CD4-positive, alpha-beta T cell treated with Interleukin-2 at 100 ng/mL for 4 hours (primary cell): ENCODE results near the gene BANK1.
"Not testable (repeated sequence)": the region's sequence is repeated elsewhere in the genome, so short reads cannot be mapped to it uniquely, and the experiment has no call there.

Experiments used
- DNase-seq: peaks from one replicate; pipeline ENCODE4 v3.0.0-alpha.2; 2020; ENCODE audit warnings: low spot score

BANK1 gene

DNA sequence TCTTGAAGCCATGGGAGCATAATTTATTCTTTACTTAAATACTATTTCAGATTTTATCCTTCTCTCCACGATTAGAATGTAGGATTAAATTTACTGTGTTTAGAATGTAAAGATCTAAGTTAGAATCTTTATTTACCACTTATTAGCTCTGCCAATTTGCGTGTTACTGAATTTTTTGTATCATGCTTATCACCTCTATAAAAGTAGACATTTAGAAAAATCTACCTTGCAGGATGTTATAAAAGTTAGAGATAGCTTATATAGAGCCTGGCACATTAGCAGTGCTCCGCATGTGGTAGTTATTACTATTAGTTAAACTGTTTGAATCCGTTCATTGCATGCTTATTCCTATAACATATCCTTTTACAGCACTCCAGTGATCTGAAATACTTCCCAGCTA lies 97.9 kb downstream of the BANK1 start:
- DNase-seq = no peak

DNA sequence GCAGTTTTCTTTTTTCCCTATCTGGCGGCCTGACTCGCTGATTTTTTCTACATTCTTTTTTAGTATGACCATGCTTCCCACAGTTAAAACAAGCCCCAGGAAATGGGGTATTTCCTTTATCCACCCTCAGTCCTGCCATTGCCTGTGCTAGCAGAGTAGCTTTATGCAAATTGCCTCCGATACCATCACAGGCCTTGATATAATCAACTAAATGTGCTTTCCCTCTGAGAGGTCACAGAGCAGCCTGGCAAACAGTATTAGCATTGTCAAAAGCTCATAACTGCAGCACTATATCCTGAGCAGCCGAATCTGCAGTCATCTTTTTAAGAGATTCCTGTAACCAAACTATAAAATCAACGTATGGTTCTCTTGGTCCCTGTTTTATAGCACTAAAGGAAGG lies 115.0 kb downstream of the BANK1 start:
- DNase-seq = not testable (repeated sequence)

DNA sequence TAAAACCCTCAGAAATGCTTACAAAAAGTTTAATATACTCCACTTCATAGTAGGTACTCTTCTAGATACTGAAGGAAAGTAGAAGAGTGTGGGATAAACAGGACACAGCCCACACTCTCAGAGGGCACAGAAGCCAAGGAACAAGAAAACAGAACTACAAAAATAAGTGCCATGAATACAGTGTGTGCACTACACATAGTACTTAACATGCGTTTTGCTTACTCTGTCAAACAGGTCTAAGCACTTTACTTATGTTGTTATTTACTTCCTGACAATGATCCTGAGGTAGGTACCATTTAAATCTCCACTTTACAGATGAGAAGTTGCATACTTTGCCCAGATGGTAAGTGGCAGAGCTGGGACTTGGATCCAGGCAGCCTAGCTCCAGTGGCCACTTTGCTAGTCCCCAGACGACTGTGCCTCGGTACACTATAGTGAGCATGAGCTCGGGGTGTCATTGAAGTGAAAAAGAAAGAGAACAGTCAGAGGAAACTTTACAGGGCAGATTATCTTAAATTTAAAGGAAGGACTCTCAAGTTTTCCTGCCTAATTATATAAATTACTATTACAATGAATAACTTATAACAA lies 120.3 kb downstream of the BANK1 start:
- no peak for DNase-seq

DNA sequence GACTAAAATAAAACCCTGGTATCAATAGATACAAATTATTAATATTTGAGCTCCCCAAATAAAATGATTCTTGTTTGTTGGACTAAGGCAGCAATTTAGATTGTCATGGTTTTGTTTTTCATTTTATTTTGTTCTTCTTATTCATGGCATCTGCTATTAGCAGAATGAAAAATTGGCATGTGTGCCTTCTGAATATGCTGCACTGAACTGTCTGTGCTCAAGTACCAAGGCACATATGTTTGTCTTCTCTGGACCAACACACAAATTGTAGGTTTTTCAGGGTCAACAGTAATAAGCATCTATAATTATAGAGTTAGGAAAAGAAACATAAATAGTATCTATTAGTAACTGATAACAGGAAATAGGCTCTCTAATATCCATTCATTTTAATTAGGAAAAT lies 121.1 kb downstream of the BANK1 start:
- DNase-seq = no peak

DNA sequence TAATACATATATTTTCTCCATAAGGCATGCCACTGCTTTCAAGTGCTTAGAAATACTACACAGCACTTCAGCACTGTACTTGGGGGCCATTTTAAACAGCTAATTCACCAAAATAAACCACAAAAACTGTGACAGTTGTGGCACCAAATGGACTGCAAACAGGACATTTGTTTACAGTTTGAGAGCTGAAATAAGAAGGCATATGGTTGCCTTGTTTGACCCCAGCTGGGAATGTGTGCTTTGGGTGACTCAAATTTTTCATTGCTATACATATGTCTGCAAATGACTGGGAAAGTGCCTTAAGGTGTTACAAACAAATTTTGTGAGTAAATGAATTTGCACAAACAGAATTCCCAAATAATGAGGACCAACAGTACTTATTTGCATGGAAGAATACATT lies 124.2 kb downstream of the BANK1 start:
- no peak for DNase-seq

DNA sequence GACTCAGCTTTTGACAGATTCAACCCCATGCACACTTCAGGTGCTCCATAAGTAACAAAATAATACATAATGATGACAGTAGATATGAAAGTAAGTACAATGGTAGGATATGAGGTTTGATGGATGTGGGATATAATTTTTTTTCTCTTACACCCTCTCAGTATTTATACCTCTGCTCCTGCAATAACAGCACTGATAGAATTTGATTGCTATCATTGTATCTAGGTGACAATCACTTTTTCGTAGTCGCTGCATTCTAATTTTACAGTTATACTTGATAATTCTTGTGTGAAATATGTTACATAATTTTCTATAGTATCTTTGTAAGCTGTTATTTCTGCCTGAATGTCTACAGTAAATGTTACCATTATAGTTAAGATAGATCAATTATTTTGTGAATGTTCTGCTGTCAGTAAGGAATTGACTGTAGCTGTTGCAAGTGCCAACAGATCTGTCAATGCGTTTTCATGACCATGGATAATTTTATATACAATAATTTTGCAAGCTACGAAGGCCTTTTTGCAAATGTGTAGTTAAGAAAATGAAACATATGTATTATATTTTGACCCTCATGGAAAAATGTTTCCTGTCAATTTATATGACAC lies 128.9 kb downstream of the BANK1 start:
- DNase-seq = no peak

GRCh38 chr4:101921370-101921769 lies 130.8 kb downstream of the BANK1 start:
- DNase-seq = no peak

DNA sequence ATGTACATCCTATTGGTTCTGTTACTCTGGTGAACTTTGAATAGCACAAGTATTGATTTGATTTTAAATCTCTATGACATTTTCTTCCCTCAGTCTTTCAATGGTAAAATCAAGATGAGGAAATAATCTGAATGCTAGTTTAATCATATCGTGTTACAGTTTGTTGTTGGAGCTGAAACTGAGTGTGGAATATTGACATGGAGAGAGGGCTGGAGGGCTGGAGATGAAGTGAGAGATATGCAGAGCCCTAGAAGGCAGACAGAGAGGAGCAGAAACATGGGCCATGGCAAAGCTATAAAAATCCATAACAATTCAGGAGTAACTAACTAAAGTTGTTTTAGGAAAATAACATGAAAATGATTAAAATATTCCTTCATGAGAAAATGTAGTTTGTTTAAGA lies 141.1 kb downstream of the BANK1 start:
- no peak for DNase-seq

GRCh38 chr4:101933855-101934254 lies 143.3 kb downstream of the BANK1 start:
- DNase-seq = no peak

- DNase-seq = no peak
Observed at GRCh38 chr4:101938836-101939235, 148.3 kb downstream of the BANK1 start.

DNA sequence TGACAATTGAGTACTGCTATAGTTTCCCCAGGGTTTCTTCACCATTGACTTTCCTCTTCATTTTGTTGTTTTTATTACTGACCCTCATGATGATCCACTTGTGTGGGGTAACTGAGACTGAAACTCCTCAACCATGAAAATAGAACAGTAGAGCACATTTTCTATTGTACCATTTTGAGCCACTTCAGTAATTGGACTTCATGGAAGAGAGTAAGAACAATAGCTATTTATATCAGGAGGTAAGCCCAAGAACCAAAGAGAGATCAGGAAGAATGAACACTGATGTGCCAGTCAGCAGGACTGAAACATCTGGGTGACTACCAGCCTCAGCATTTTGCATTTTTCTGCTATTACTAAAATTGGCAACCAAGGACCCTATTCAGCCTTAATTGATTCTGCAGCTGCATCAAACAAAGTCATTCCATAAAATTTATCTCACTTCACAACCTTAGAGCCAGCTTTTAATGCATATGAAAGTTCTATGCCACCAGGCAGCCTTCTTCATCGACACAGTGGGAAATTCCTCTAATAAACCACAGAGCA lies 151.4 kb downstream of the BANK1 start:
- no peak for DNase-seq

DNA sequence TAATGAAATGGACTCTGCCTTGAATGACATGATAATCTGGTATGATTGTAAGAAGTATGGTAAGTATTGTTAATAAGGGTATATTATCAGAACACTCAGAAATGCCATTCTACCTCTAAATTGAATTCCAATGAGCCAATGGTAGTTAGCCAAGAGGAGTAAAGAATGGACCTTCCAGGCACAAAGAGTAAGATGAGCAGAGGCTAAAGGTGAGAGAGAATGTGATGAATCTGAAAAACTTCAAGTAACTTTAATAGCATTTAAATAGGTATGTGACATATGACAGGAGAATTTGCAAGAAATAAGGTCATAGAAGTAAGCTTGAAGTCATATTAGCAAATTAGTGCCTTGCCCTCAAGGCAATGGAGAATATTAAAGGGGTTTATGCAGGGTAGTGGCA lies 152.4 kb downstream of the BANK1 start:
- no peak for DNase-seq

DNA sequence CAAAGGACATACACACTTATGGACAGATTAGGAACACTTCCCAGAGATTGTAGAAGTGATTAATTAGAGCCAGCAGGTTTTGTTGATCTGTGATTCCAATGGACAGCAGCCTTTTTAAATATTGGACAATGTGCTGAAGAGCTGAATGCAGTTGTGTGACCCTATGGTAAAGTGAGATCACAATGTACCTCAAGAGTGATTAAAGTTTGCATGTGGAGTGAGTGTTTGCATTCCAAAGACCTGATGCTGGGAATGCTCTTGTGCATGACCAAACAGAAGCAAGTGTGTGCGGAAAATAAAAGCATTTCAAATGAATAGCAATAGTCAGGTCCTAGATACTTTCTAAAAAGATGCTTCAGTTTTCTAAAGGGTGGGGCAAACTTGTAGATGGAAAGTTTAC lies 154.1 kb downstream of the BANK1 start:
- no peak for DNase-seq

- DNase-seq = no peak
Observed at GRCh38 chr4:101948055-101948454, 157.5 kb downstream of the BANK1 start.

DNA sequence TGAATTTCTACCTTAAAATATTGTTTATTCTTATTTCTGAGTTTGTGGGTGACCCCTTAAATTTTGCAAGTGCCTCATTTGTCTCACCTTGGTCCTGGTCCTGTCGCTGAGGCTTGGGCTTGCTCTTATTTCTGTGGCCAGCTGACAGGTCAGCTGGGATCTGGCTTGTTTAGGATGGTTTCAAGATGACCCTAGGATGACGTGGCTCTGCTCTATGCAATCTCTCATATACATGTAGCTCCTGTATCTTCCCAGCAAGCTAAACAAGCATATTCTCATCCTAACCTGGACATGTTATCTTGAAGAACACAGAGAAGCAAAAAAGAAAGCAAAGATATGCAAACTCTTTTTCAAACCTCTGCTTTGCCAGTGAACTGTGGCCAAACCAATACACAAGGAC lies 158.4 kb downstream of the BANK1 start:
- DNase-seq = no peak

- DNase-seq = no peak
Observed at GRCh38 chr4:101950258-101950979, 159.9 kb downstream of the BANK1 start.

DNA sequence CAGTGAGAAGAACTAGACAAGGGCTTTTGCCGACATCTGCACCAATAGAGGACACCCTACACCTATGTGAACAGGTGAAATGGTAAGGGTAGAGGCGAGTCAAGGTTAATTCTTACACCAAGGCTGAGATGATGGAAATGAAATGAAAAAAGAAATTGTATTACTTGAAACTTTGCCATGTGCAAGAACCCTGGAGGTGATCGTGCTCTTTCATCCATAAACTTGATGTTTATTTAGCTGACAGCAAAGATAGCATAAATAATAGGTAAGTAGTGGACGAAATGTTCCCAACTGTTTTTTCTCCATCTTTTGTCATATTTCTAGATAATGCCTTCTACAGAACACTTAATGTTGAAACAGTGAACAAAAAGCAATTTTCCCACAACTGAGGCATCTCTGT lies 162.5 kb downstream of the BANK1 start:
- no peak for DNase-seq

DNA sequence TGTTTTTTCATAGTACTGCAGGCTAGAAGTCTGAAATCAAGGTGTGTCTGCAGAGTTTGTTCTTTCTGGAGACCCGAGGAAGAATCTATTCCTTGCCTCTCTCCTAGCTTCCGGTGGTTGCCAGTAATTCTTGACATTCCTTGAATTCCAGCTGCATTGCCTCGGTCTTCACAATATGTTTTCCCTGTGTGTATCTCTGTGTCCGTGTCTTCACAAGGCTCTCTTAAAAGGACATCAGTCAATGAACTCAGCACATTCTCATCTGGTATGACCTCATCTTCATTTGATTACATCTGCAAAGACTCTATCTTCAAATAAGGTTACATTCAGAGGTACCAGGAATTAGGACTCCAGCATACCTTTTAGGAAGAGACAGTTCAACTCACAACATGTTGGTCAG lies 163.4 kb downstream of the BANK1 start:
- DNase-seq = no peak

DNA sequence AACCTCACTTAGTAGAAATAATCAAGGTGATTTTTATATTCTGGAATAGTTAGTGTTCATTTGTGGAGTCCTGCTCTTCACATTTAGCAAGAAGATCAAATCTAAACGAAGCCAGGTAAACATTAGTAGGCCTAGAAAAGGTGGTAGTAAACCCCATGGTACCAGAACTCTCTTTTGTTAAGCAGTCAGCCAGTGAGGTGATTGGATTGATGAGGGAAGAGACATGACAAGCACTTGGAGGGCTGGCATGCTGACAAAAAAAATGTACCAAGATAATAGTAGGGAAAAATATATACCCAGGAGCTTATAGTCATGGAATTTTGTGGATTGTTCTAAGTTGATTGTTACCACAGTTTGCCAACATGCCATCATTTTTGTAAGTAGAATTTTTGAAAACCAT lies 163.8 kb downstream of the BANK1 start:
- no peak for DNase-seq

DNA sequence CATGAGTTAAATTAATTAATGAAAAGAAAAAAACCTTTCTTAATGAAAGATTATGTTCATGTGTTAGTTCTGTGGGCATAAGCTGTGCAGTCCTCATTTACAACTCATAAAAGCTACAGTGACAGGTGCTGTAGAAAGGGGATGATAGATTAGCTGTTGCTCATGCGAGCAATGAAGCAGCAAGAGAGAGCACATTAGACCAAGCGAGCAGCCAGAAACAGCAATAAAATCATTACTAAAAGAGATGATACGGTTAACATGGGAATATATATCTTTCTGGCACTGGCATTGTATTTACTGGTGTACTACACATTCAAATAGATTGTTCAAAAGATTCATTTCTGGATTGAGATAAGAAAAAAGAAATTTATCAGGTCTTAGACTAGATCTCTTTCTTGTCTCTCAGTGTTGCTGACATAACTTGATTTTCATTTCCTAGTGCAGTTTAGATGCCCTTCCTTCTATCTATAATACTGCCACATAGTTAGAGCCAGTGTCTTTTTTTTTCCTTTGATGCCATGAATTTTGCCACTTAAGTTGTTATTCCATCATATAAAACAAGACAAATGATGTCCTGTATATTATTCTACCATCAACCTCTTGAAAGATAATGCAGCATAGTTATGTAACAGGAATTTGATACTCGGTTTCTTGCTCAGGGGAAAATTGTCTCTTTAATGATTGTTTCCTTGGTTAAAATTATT lies 164.6 kb downstream of the BANK1 start:
- no peak for DNase-seq

DNA sequence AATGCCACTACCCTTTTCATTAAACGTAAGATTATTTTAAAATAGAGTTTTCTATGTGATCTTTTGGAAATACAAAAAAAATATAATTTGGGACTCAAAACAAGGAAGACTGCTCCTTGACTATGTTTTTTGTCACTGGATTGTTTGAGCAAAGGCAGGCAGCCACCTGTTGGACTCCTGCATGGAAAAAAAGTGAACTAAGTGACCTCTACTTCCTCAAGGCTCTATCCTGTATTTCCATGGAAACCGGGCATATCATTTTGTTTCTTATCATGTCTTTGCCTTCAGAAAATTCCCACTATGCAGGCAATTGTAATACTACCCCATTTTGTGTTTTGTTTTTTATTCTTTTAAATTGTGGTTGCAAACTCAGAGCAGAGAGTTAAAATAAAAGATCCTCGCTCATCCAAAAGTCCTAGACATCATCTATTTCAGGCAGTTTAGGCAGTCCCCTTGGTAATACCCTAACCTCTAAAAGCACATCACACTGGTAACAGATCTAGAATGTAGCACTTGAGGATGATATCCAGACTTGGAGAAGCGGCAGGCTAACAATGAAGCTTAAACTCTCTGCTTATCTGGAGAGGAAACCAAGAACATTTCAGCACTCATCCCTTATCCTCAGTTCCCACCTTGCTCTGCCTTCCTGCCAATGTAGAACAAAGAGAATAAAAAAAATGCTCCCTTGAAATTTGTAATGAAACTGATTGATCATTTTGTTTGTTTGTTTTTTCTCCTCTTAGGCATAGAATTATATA lies 165.7 kb downstream of the BANK1 start:
- DNase-seq = no peak

- no peak for DNase-seq
Observed at GRCh38 chr4:101958547-101958946, 168.0 kb downstream of the BANK1 start.
